Stomach (tissue), 4 donors: ENCODE measurements around the gene LSM4.

Source experiments
- CTCF ChIP-seq, 7 experiments: fragments of 450-650 bp in 4 of 7; fragments of 200-600 bp in 3 of 7; sonication (generic) in 3 of 7; IDR thresholded peaks; one replicate each; pipeline ENCODE4 v1.5.1; 2016 to 2019; ENCODE audit warnings: antibody characterized with exemption in 7 of 7, control low read depth in 2 of 7, mild to moderate bottlenecking in 1 of 7
- EP300 ChIP-seq: sonication (generic); formaldehyde crosslinking; IDR thresholded peaks from one replicate; pipeline ENCODE4 v1.6.1; 2017; ENCODE audit warnings: antibody characterized with exemption
- POLR2A ChIP-seq, 4 donors: fragments of 450-650 bp; IDR thresholded peaks; one replicate each; pipeline ENCODE4 v1.6.1; 2016; ENCODE audit warnings: antibody characterized with exemption in 4 of 4, control low read depth in 2 of 4, mild to moderate bottlenecking in 1 of 4, moderate library complexity in 1 of 4

- no peak for TF ChIP-seq CTCF (IDR thresholded peaks at IDR 0.05)
- TF ChIP-seq POLR2A (IDR thresholded peaks at IDR 0.05): no peak
- TF ChIP-seq EP300: no peak
Observed at GRCh38 chr19:18300930-18301717, 21.8 kb downstream of the LSM4 start.
